Breast epithelium (tissue), 4 donors: ENCODE measurements around the gene CNTNAP5. TPM values are rescaled to one million over a fixed set of nuclear protein-coding genes. Genes with fewer than 3 reads are reported as not detected.

Experiments used
- DNase-seq, 2 donors: peaks; one replicate each; pipeline ENCODE4 v3.0.0-alpha.2; 2019; ENCODE audit warnings: low spot score in 2 of 2
- H3K27ac ChIP-seq, 2 donors: fragments of 200-600 bp; sonication (generic) in 1 of 2; one replicate each; pipeline ENCODE4 v1.5.1; 2016 to 2019; ENCODE audit warnings: mild to moderate bottlenecking in 1 of 2
- H3K27me3 ChIP-seq, 2 donors: fragments of 200-600 bp; sonication (generic) in 1 of 2; one replicate each; pipeline versions ENCODE4 v1.5.1 to v1.6.0; 2017 to 2019; ENCODE audit warnings: control low read depth in 1 of 2, mild to moderate bottlenecking in 1 of 2
- H3K36me3 ChIP-seq: fragments of 200-600 bp; one replicate; pipeline ENCODE4 v1.5.1; 2019
- H3K4me1 ChIP-seq, 2 donors: fragments of 200-600 bp; sonication (generic); one replicate each; pipeline ENCODE4 v1.5.1; 2016 to 2019; ENCODE audit warnings: control low read depth in 1 of 2
- H3K4me3 ChIP-seq, 3 donors: fragments of 200-600 bp; sonication (generic); 1 replicate in 2 of 3; 2 replicates in 1 of 3; pipeline ENCODE4 v1.5.1; 2016 to 2019; ENCODE audit warnings: mild to moderate bottlenecking in 3 of 3, moderate library complexity in 2 of 3
- H3K9me3 ChIP-seq, 2 donors: fragments of 200-600 bp; sonication (generic) in 1 of 2; one replicate each; pipeline ENCODE4 v1.5.1; 2016 to 2019; ENCODE audit warnings: control low read depth in 1 of 2
- POLR2A ChIP-seq: fragments of 450-650 bp; IDR thresholded peaks from one replicate; pipeline ENCODE4 v1.6.1; 2016; ENCODE audit warnings: antibody characterized with exemption, mild to moderate bottlenecking, moderate library complexity
- POLR2AphosphoS5 ChIP-seq, 3 donors: sonication (generic); formaldehyde crosslinking; IDR thresholded peaks; one replicate each; pipeline ENCODE4 v1.6.1; 2017; ENCODE audit warnings: antibody characterized with exemption in 3 of 3
- intact Hi-C: fragments of 100-400 bp; cut with DNase I; formaldehyde crosslinking; loops from one replicate; pipeline ENCODE4 v1.15.1; 2023; ENCODE audit warnings: low total_unique reads
- total RNA-seq, 3 donors: library from RNA; depleted of rRNA; stranded (reverse); fragments of >200 nt; gene quantifications; one replicate each; pipeline ENCODE4 v1.1.0, GENCODE V29; 2016
- TF ChIP-seq, protein P1 (sequence below), 3 donors: fragments of 450-650 bp; IDR thresholded peaks; one replicate each; pipeline ENCODE4 v1.5.1; 2016 to 2017; ENCODE audit warnings: antibody characterized with exemption in 3 of 3, mild to moderate bottlenecking in 3 of 3, moderate library complexity in 3 of 3

CNTNAP5 gene
- total RNA-seq, 3 donors from 2014 or later: 0.66 TPM; not detected in 2

DNA sequence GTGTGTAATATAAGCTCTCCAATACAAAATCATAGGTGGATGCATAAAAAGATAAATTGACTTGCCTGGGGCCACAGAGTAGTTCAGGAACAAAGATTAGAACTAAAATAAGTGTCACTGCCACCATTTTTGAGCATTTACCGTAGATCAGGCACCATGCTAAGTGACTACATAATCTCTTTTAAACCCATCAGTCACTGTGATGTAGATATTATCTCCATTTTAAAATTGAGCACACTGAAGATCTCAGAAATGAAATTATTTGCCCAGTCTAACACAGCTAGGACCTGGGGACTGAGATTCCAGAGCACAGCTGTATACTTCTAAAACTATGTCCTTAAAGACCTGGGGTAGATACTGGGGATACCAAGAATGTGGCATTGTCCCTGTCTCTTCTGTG is 737.3 kb downstream of the CNTNAP5 start:
- H3K27me3 ChIP-seq: no peaks in the 10 kb centered on the region
- no peak for DNase-seq
- TF ChIP-seq POLR2A (no peak), POLR2AphosphoS5 (IDR thresholded peaks at IDR 0.05) (no peak)
- TF ChIP-seq, protein P1, sequence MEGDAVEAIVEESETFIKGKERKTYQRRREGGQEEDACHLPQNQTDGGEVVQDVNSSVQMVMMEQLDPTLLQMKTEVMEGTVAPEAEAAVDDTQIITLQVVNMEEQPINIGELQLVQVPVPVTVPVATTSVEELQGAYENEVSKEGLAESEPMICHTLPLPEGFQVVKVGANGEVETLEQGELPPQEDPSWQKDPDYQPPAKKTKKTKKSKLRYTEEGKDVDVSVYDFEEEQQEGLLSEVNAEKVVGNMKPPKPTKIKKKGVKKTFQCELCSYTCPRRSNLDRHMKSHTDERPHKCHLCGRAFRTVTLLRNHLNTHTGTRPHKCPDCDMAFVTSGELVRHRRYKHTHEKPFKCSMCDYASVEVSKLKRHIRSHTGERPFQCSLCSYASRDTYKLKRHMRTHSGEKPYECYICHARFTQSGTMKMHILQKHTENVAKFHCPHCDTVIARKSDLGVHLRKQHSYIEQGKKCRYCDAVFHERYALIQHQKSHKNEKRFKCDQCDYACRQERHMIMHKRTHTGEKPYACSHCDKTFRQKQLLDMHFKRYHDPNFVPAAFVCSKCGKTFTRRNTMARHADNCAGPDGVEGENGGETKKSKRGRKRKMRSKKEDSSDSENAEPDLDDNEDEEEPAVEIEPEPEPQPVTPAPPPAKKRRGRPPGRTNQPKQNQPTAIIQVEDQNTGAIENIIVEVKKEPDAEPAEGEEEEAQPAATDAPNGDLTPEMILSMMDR (IDR thresholded peaks at IDR 0.05): no peak
- no peak overlapping the region for H3K4me3 ChIP-seq
- no peaks in the 10 kb centered on the region for H3K4me1 ChIP-seq
- no peak overlapping the region for H3K27ac ChIP-seq
- H3K9me3 ChIP-seq: no peaks in the 10 kb centered on the region
- H3K36me3 ChIP-seq: no peaks in the 10 kb centered on the region
- intact Hi-C loops: no loop called here

DNA sequence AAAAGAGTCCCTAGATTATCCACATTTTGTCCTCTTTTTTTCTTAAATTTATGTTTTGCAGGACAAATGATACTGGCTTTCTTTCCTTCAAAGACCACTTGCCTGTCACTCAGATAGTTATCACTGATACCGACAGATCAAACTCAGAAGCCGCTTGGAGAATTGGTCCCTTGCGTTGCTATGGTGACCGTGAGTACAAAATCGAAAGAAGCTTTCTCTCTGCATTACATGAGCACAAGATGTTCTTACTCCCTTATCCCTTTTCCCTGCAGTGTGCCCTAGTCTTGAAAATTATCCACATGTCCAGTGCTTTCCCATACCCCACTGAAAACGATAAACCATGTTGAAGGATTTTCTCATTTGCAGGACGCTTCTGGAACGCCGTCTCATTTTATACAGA is 738.5 kb downstream of the CNTNAP5 start:
- Histone ChIP-seq H3K27ac (no peak overlapping the region), H3K4me1 (no peaks in the 10 kb centered on the region), H3K9me3 (no peaks in the 10 kb centered on the region), H3K4me3 (no peak overlapping the region), H3K36me3 (no peaks in the 10 kb centered on the region), H3K27me3 (no peaks in the 10 kb centered on the region)
- intact Hi-C loops: no loop called here
- TF ChIP-seq POLR2A: no peak
- TF ChIP-seq POLR2AphosphoS5 (IDR thresholded peaks at IDR 0.05): no peak
- TF ChIP-seq, protein P1 (IDR thresholded peaks at IDR 0.05): no peak
- DNase-seq: no peak

DNA sequence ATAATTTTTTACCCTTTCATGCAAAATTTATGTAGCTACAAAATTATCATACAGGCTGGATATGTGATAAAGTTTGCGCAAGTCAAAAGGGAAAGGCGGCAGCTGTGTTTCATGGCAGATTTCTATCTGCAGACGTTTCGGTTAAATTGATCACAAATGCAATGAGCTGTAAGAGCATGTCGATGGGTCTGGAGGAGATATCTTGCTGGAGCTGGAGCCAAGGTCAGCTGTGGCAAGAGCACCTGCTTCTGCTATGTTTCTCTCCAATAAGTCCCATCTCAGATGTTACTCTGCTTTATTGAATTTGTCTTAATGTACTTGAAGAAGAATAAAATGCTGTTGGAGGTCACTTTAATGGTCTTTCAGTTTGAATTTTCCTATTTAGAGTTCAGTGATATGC is 749.7 kb downstream of the CNTNAP5 start:
- DNase-seq: no peak
- H3K4me3 ChIP-seq: no peak overlapping the region
- H3K27me3 ChIP-seq: no peaks in the 10 kb centered on the region
- no peak overlapping the region for H3K27ac ChIP-seq
- H3K36me3 ChIP-seq: no peaks in the 10 kb centered on the region
- TF ChIP-seq POLR2A (no peak), POLR2AphosphoS5 (IDR thresholded peaks at IDR 0.05) (no peak)
- TF ChIP-seq, protein P1 (IDR thresholded peaks at IDR 0.05): no peak
- no peaks in the 10 kb centered on the region for H3K4me1 ChIP-seq
- H3K9me3 ChIP-seq: no peaks in the 10 kb centered on the region
- intact Hi-C loops: no loop called here

DNA sequence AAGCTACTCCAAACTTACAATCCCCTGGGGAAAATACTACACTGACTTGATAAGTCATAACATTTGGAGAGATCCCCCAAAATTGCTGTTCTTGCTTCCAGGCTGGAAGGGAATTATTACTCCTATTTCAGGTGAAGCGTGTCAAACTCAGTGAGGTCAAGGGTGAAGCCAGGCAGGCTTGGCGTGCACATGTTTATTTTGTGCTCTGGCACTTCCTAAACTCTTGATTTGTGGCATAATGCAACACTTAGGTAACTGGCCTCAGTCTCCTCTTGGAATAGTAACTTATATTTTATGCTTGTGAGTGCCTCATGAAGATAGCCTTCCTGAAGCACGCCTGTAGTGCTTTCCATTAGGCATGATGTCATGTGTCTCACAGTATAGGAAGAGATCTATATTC is 751.2 kb downstream of the CNTNAP5 start:
- no peaks in the 10 kb centered on the region for H3K9me3 ChIP-seq
- H3K4me3 ChIP-seq: no peak overlapping the region
- H3K4me1 ChIP-seq: no peaks in the 10 kb centered on the region
- H3K27me3 ChIP-seq: no peaks in the 10 kb centered on the region
- no peak for TF ChIP-seq POLR2A
- TF ChIP-seq POLR2AphosphoS5 (IDR thresholded peaks at IDR 0.05): no peak
- TF ChIP-seq, protein P1 (IDR thresholded peaks at IDR 0.05): no peak
- H3K27ac ChIP-seq: no peak overlapping the region
- intact Hi-C loops: no loop called here
- DNase-seq: no peak
- no peaks in the 10 kb centered on the region for H3K36me3 ChIP-seq

DNA sequence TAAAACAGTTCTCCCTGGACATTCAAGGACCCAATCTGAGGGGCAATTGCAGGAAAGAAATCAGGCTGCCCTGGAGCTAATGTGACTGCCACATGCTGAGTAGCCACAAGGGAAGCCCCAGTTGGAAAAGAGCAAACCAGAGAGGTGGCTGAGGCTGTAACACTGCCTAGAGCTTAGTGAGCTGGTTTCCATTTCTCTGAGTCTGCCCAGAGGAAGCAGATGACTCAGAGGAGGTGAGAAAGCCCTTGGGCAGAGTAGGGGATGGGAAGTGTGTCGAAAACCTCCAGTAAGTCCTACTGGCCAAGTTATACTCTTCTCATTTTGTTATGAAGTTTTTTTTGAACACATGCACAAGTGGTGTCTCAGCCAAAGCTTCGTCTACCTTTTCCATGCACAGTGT is 753.0 kb downstream of the CNTNAP5 start:
- no peak for DNase-seq
- no peak overlapping the region for H3K27ac ChIP-seq
- intact Hi-C loops: no loop called here
- H3K36me3 ChIP-seq: no peaks in the 10 kb centered on the region
- TF ChIP-seq POLR2A (no peak), POLR2AphosphoS5 (IDR thresholded peaks at IDR 0.05) (no peak)
- TF ChIP-seq, protein P1 (IDR thresholded peaks at IDR 0.05): no peak
- no peaks in the 10 kb centered on the region for H3K9me3 ChIP-seq
- H3K4me1 ChIP-seq: no peaks in the 10 kb centered on the region
- no peaks in the 10 kb centered on the region for H3K27me3 ChIP-seq
- H3K4me3 ChIP-seq: no peak overlapping the region
